HEK293T (cell line): ENCODE data around the gene GHR.

Experiments used
- CTBP1 ChIP-seq: fragments of 450-650 bp; IDR thresholded peaks from 2 replicates; pipeline ENCODE4 v1.6.1; 2016; ENCODE audit warnings: borderline replicate concordance
- FOXK2 ChIP-seq: fragments of 450-650 bp; IDR thresholded peaks from 2 replicates; pipeline ENCODE4 v1.6.1; 2016; ENCODE audit warnings: mild to moderate bottlenecking
- FOXM1 ChIP-seq: fragments of 450-650 bp; IDR thresholded peaks from 2 replicates; pipeline ENCODE4 v1.6.1; 2017; ENCODE audit warnings: mild to moderate bottlenecking, borderline replicate concordance
- HDGF ChIP-seq: fragments of 450-650 bp; IDR thresholded peaks from 2 replicates; pipeline ENCODE4 v1.6.1; 2017; ENCODE audit warnings: antibody characterized with exemption, borderline replicate concordance
- LEF1 ChIP-seq: fragments of 450-650 bp; IDR thresholded peaks from 2 replicates; pipeline ENCODE4 v1.6.1; 2017; ENCODE audit warnings: mild to moderate bottlenecking, borderline replicate concordance
- SP1 ChIP-seq: fragments of 450-650 bp; IDR thresholded peaks from 2 replicates; pipeline ENCODE4 v1.6.1; 2017
- TF ChIP-seq, protein P1 (sequence below): fragments of 450-650 bp; IDR thresholded peaks from 2 replicates; pipeline ENCODE4 v1.6.1; 2016

DNA sequence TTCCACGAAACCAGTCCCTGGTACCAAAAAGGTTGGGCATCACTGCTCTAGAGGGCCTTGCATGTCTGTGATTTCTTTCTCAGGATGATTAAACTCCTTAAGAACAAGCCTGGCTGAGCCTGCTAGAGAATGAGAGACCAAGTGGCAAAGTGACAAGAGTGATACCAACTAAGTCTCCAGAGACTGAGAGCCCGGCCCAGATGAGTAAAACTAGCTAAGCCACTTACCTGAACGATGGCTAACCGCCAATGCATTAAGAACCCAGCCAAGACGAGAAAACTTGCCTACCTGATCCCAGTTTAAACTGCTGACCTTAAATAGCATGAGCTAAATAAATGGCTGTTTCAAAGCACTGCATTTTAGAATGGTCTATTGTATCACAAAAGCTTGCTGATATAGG, 327.8 kb downstream of the GHR start:
- TF ChIP-seq FOXM1: no peak
- TF ChIP-seq CTBP1: no peak
- TF ChIP-seq LEF1: no peak
- no peak for TF ChIP-seq HDGF
- TF ChIP-seq, protein P1, sequence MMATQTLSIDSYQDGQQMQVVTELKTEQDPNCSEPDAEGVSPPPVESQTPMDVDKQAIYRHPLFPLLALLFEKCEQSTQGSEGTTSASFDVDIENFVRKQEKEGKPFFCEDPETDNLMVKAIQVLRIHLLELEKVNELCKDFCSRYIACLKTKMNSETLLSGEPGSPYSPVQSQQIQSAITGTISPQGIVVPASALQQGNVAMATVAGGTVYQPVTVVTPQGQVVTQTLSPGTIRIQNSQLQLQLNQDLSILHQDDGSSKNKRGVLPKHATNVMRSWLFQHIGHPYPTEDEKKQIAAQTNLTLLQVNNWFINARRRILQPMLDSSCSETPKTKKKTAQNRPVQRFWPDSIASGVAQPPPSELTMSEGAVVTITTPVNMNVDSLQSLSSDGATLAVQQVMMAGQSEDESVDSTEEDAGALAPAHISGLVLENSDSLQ: no peak
- no peak for TF ChIP-seq SP1
- no peak for TF ChIP-seq FOXK2
